HEK293 (cell line): ENCODE results near the gene TRAFD1.

Experiments used
- CTCF ChIA-PET: fragments of 350-600 bp; formaldehyde crosslinking; extraction: SDS; loops from one replicate; lab custom pipeline; 2021; ENCODE audit warnings: antibody characterized with exemption; lab: Yijun Ruan, JAX
- POLR2A ChIA-PET: fragments of 300-600 bp; formaldehyde crosslinking; extraction: SDS; loops from one replicate; lab custom pipeline; 2020; ENCODE audit warnings: antibody characterized with exemption, inconsistent platforms; lab: Yijun Ruan, JAX
- H3K27ac ChIP-seq: fragments of 200-500 bp; sonication (Bioruptor generic); 2 replicates; pipeline ENCODE4 v1.5.1; 2014; ENCODE audit warnings: low read depth, low read length, control low read depth, inconsistent platforms; ENCODE audit errors: extremely low read depth
- H3K36me3 ChIP-seq, 2 experiments: fragments of 200-500 bp in 1 of 2; sonication (Bioruptor generic) in 1 of 2; 1 replicate in 1 of 2; 2 replicates in 1 of 2; pipeline ENCODE4 v1.5.1; 2014 to 2017; ENCODE audit warnings: inconsistent platforms in 2 of 2, low read length in 2 of 2; ENCODE audit not compliant: control insufficient read depth in 2 of 2, insufficient read depth in 1 of 2
- H3K4me1 ChIP-seq: fragments of 200-500 bp; sonication (Bioruptor generic); 2 replicates; pipeline ENCODE4 v1.5.1; 2014; ENCODE audit warnings: mild to moderate bottlenecking, low read length, inconsistent platforms; ENCODE audit not compliant: control insufficient read depth, insufficient read depth
- H3K4me3 ChIP-seq: 2 replicates; pipeline ENCODE4 v1.5.1; 2011; ENCODE audit warnings: low read depth, mild to moderate bottlenecking, control low read depth, low read length, moderate library complexity
- H3K9me3 ChIP-seq: fragments of 200-500 bp; sonication (Bioruptor generic); 2 replicates; pipeline ENCODE4 v1.5.1; 2014; ENCODE audit warnings: low read depth, low read length, inconsistent platforms; ENCODE audit not compliant: control insufficient read depth, insufficient read depth
- FEZF1 ChIP-seq: fragments of 450-650 bp; formaldehyde crosslinking; IDR thresholded peaks from 2 replicates; pipeline ENCODE4 v1.5.1; 2016; ENCODE audit warnings: missing biosample characterization, missing genetic modification characterization
- HOXC10 ChIP-seq: sonication (generic); formaldehyde crosslinking; IDR thresholded peaks from 2 replicates; pipeline ENCODE4 v1.8.1; 2023; ENCODE audit warnings: mild to moderate bottlenecking, missing genetic modification reagents
- KLF16 ChIP-seq: fragments of 450-650 bp; formaldehyde crosslinking; IDR thresholded peaks from 2 replicates; pipeline ENCODE4 v1.5.1; 2017; ENCODE audit warnings: missing biosample characterization, missing genetic modification characterization
- MYNN ChIP-seq: fragments of 450-650 bp; formaldehyde crosslinking; IDR thresholded peaks from 2 replicates; pipeline ENCODE4 v1.5.1; 2016; ENCODE audit warnings: missing biosample characterization, missing genetic modification characterization, borderline replicate concordance
- ZIC2 ChIP-seq: fragments of 450-650 bp; formaldehyde crosslinking; IDR thresholded peaks from 2 replicates; pipeline ENCODE4 v1.5.1; 2016; ENCODE audit warnings: missing biosample characterization, missing genetic modification characterization
- ZNF114 ChIP-seq: fragments of 450-650 bp; formaldehyde crosslinking; IDR thresholded peaks from 2 replicates; pipeline ENCODE4 v1.5.0; 2017; ENCODE audit warnings: missing biosample characterization, missing genetic modification characterization
- ZNF221 ChIP-seq: fragments of 450-650 bp; formaldehyde crosslinking; IDR thresholded peaks from 2 replicates; pipeline ENCODE4 v1.5.1; 2017; ENCODE audit warnings: missing biosample characterization, missing genetic modification characterization, borderline replicate concordance
- ZNF23 ChIP-seq: fragments of 450-650 bp; formaldehyde crosslinking; IDR thresholded peaks from 2 replicates; pipeline ENCODE4 v1.5.1; 2016; ENCODE audit warnings: missing biosample characterization, missing genetic modification characterization, borderline replicate concordance
- ZNF24 ChIP-seq: fragments of 450-650 bp; formaldehyde crosslinking; IDR thresholded peaks from 2 replicates; pipeline ENCODE4 v1.5.1; 2016; ENCODE audit warnings: missing biosample characterization, missing genetic modification characterization
- ZNF248 ChIP-seq: fragments of 450-650 bp; formaldehyde crosslinking; IDR thresholded peaks from 2 replicates; pipeline ENCODE4 v1.5.1; 2017; ENCODE audit warnings: missing biosample characterization, missing genetic modification characterization
- ZNF423 ChIP-seq: fragments of 450-650 bp; formaldehyde crosslinking; IDR thresholded peaks from 2 replicates; pipeline ENCODE4 v1.5.1; 2016; ENCODE audit warnings: missing biosample characterization, missing genetic modification characterization
- ZNF544 ChIP-seq: fragments of 450-650 bp; formaldehyde crosslinking; IDR thresholded peaks from 2 replicates; pipeline ENCODE4 v1.5.0; 2017; ENCODE audit warnings: missing biosample characterization, missing genetic modification characterization
- ZNF639 ChIP-seq: fragments of 450-650 bp; formaldehyde crosslinking; IDR thresholded peaks from 2 replicates; pipeline ENCODE4 v1.5.1; 2016; ENCODE audit warnings: missing biosample characterization, missing genetic modification characterization
- ZNF654 ChIP-seq: fragments of 450-650 bp; formaldehyde crosslinking; IDR thresholded peaks from 2 replicates; pipeline ENCODE4 v1.5.1; 2016; ENCODE audit warnings: low read depth, missing biosample characterization, missing genetic modification characterization
- ZSCAN4 ChIP-seq: fragments of 450-650 bp; formaldehyde crosslinking; IDR thresholded peaks from 2 replicates; pipeline ENCODE4 v1.5.1; 2017; ENCODE audit warnings: missing biosample characterization, missing genetic modification characterization
- TF ChIP-seq, protein P1 (sequence below): fragments of 450-650 bp; formaldehyde crosslinking; optimal IDR thresholded peaks from 2 replicates; pipeline ENCODE3; 2016; ENCODE audit warnings: missing biosample characterization, mild to moderate bottlenecking, missing genetic modification characterization
- TF ChIP-seq, protein P2 (sequence below): fragments of 450-650 bp; formaldehyde crosslinking; IDR thresholded peaks from 2 replicates; pipeline ENCODE4 v1.5.1; 2016; ENCODE audit warnings: missing biosample characterization, missing genetic modification characterization
- TF ChIP-seq, protein P3 (sequence below): fragments of 450-650 bp; formaldehyde crosslinking; IDR thresholded peaks from 2 replicates; pipeline ENCODE4 v1.5.1; 2016; ENCODE audit warnings: missing biosample characterization, missing genetic modification characterization
- TF ChIP-seq, protein P4 (sequence below): fragments of 450-650 bp; formaldehyde crosslinking; IDR thresholded peaks from 2 replicates; pipeline ENCODE4 v1.5.1; 2017; ENCODE audit warnings: missing biosample characterization, missing genetic modification characterization

Gene TRAFD1

DNA sequence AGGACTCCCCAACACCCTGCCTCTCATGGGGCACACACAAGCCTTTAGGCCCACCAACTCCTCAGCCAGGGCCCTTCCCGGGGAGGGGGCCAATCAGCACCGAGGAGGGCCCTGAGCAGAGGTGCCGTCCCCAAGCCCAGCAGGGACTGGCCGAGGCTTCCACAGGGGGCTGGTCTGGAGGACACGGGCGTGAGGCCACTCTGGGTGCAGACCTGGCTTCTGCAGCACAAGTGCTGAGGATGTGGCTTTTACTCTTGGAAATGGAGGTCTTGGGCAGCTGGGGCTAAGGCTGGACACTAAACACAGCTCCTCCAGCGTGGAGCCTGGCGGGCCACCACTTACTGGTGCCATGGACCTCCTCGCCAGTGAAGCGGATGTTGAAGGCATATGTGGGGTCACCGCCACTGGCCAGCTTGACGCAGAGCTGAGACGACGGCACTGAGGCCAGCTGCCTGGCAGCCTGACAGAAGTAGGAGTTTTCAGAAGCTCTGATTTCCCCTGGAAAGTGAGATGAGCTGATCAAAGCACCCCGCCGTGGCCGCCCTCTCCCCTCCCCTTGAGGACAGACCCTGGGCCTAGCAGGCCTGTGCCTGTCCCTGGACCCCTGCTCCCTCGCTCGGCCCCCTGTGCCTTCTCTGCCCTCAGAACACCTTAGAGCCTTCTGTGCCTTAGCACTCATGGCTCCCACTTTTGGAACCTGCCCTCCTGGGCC is 44.0 kb downstream of the TRAFD1 start:
- Histone ChIP-seq H3K36me3 (peaks cover 0 to 73% of the 10 kb centered on the region in 2 experiments; a peak in 2 of 3 replicates), H3K4me1 (no peaks in the 10 kb centered on the region), H3K9me3 (no peaks in the 10 kb centered on the region)
- CTCF ChIA-PET = interaction anchor here (0.5 to 1.6 kb wide), 6 partner anchors 18 to 243 kb away, joined by 3 to 4 read pairs (median 4); no protein-coding TSS in a partner anchor
- TF ChIP-seq FEZF1 (tag by site-specific recombination) = no peak
- TF ChIP-seq, protein P1, sequence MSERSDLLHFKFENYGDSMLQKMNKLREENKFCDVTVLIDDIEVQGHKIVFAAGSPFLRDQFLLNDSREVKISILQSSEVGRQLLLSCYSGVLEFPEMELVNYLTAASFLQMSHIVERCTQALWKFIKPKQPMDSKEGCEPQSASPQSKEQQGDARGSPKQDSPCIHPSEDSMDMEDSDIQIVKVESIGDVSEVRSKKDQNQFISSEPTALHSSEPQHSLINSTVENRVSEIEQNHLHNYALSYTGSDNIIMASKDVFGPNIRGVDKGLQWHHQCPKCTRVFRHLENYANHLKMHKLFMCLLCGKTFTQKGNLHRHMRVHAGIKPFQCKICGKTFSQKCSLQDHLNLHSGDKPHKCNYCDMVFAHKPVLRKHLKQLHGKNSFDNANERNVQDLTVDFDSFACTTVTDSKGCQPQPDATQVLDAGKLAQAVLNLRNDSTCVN (tag by site-specific recombination) = no peak
- TF ChIP-seq ZNF654 (tag by site-specific recombination) = no peak
- no peak for TF ChIP-seq ZNF23 (tag by site-specific recombination)
- TF ChIP-seq ZNF248 (tag by site-specific recombination) = no peak
- no peak for TF ChIP-seq ZNF423 (tag by site-specific recombination)
- TF ChIP-seq HOXC10 = no peak
- no peak for TF ChIP-seq ZIC2 (tag by site-specific recombination)
- TF ChIP-seq ZNF114 = no peak
- no peak for TF ChIP-seq ZNF544
- TF ChIP-seq, protein P2, sequence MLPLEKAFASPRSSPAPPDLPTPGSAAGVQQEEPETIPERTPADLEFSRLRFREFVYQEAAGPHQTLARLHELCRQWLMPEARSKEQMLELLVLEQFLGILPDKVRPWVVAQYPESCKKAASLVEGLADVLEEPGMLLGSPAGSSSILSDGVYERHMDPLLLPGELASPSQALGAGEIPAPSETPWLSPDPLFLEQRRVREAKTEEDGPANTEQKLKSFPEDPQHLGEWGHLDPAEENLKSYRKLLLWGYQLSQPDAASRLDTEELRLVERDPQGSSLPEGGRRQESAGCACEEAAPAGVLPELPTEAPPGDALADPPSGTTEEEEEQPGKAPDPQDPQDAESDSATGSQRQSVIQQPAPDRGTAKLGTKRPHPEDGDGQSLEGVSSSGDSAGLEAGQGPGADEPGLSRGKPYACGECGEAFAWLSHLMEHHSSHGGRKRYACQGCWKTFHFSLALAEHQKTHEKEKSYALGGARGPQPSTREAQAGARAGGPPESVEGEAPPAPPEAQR = no peak
- TF ChIP-seq, protein P3, sequence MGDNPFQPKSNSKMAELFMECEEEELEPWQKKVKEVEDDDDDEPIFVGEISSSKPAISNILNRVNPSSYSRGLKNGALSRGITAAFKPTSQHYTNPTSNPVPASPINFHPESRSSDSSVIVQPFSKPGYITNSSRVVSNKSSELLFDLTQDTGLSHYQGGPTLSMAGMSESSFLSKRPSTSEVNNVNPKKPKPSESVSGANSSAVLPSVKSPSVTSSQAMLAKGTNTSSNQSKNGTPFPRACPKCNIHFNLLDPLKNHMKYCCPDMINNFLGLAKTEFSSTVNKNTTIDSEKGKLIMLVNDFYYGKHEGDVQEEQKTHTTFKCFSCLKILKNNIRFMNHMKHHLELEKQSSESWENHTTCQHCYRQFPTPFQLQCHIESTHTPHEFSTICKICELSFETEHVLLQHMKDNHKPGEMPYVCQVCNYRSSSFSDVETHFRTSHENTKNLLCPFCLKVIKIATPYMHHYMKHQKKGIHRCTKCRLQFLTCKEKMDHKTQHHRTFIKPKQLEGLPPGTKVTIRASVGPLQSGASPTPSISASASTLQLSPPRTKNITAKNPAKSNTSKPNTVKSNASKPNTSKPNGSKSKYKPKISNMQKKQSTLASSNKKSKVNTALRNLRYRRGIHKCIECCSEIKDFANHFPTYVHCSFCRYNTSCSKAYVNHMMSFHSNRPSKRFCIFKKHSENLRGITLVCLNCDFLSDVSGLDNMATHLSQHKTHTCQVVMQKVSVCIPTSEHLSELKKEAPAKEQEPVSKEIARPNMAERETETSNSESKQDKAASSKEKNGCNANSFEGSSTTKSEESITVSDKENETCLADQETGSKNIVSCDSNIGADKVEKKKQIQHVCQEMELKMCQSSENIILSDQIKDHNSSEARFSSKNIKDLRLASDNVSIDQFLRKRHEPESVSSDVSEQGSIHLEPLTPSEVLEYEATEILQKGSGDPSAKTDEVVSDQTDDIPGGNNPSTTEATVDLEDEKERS = no peak
- no peak for TF ChIP-seq ZNF24 (tag by site-specific recombination)
- no peak for TF ChIP-seq ZNF639 (tag by site-specific recombination)
- TF ChIP-seq ZNF221 (tag by site-specific recombination) = no peak
- TF ChIP-seq MYNN (tag by site-specific recombination) = no peak
- TF ChIP-seq KLF16 (tag by site-specific recombination) = no peak
- TF ChIP-seq ZSCAN4 = no peak
- TF ChIP-seq, protein P4, sequence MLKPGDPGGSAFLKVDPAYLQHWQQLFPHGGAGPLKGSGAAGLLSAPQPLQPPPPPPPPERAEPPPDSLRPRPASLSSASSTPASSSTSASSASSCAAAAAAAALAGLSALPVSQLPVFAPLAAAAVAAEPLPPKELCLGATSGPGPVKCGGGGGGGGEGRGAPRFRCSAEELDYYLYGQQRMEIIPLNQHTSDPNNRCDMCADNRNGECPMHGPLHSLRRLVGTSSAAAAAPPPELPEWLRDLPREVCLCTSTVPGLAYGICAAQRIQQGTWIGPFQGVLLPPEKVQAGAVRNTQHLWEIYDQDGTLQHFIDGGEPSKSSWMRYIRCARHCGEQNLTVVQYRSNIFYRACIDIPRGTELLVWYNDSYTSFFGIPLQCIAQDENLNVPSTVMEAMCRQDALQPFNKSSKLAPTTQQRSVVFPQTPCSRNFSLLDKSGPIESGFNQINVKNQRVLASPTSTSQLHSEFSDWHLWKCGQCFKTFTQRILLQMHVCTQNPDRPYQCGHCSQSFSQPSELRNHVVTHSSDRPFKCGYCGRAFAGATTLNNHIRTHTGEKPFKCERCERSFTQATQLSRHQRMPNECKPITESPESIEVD (tag by site-specific recombination) = no peak
- TF ChIP-seq, all 188 proteins: peak for 0
- Histone ChIP-seq H3K4me3 (no peak overlapping the region), H3K27ac (peak overlapping the region; percentile 31; the same call in 1 of the 2 replicates)
- POLR2A ChIA-PET = no interaction called here
